Hepatic stellate cell (primary cell): ENCODE measurements around the gene NANOG.
A peak's percentile ranks its signal among the peaks of the same experiment; 100 is the strongest.
"Not testable (repeated sequence)": the region's sequence is repeated elsewhere in the genome, so short reads cannot be mapped to it uniquely, and the experiment has no call there.

ENCODE experiments used
- DNase-seq: peaks from one replicate; pipeline ENCODE4 v3.0.0; 2011; ENCODE audit warnings: low spot score

NANOG gene

GRCh38 chr12:7806319-7806718, 17.1 kb downstream of the NANOG start:
- not testable (repeated sequence) for DNase-seq

GRCh38 chr12:7806863-7807487, 17.8 kb downstream of the NANOG start:
- DNase-seq, result peak; percentile 71

- not testable (repeated sequence) for DNase-seq
Observed at GRCh38 chr12:7825754-7826153, 36.6 kb downstream of the NANOG start.

- not testable (repeated sequence) for DNase-seq
Observed at GRCh38 chr12:7829737-7830136, 40.5 kb downstream of the NANOG start.

- DNase-seq, result peak; percentile 80
Observed at GRCh38 chr12:7832059-7832696, 43.0 kb downstream of the NANOG start.

- DNase-seq, result not testable (repeated sequence)
Observed at GRCh38 chr12:7833201-7833600, 44.0 kb downstream of the NANOG start.

GRCh38 chr12:7833831-7834230, 44.6 kb downstream of the NANOG start:
- no peak for DNase-seq

GRCh38 chr12:7834701-7835100, 45.5 kb downstream of the NANOG start:
- DNase-seq, result no peak

GRCh38 chr12:7835116-7835515, 45.9 kb downstream of the NANOG start:
- DNase-seq, result no peak

GRCh38 chr12:7835766-7836165, 46.6 kb downstream of the NANOG start:
- DNase-seq, result no peak

GRCh38 chr12:7837366-7837765, 48.2 kb downstream of the NANOG start:
- no peak for DNase-seq

- not testable (repeated sequence) for DNase-seq
Observed at GRCh38 chr12:7839226-7839625, 50.0 kb downstream of the NANOG start.

GRCh38 chr12:7839848-7840247, 50.6 kb downstream of the NANOG start:
- not testable (repeated sequence) for DNase-seq

GRCh38 chr12:7842444-7842843, 53.2 kb downstream of the NANOG start:
- not testable (repeated sequence) for DNase-seq

GRCh38 chr12:7843149-7843548, 53.9 kb downstream of the NANOG start:
- not testable (repeated sequence) for DNase-seq

GRCh38 chr12:7843583-7843982, 54.4 kb downstream of the NANOG start:
- DNase-seq, result not testable (repeated sequence)

GRCh38 chr12:7844116-7844515, 54.9 kb downstream of the NANOG start:
- DNase-seq, result no peak

GRCh38 chr12:7847226-7848097, 58.3 kb downstream of the NANOG start:
- DNase-seq, result not testable (repeated sequence)

- not testable (repeated sequence) for DNase-seq
Observed at GRCh38 chr12:7848098-7848422, 58.9 kb downstream of the NANOG start.
